Mesendoderm (in vitro differentiated cells): Measurements from ENCODE around the gene TGM5.

Source experiments
- DNase-seq: peaks from one replicate; pipeline ENCODE4 v3.0.0; 2013
- H2AK5ac ChIP-seq: 2 replicates; pipeline ENCODE4 v1.6.1; 2013; ENCODE audit warnings: low read length, inconsistent platforms
- H2BK120ac ChIP-seq: 2 replicates; pipeline ENCODE4 v1.6.1; 2013; ENCODE audit warnings: low read depth, mild to moderate bottlenecking, low read length, moderate library complexity, mixed read lengths
- H2BK15ac ChIP-seq: replicated peaks from 2 replicates; pipeline ENCODE4 v1.6.1; 2013; ENCODE audit warnings: low read depth, mild to moderate bottlenecking, moderate library complexity
- H2BK5ac ChIP-seq: 2 replicates; pipeline ENCODE4 v1.6.1; 2013; ENCODE audit warnings: low read length, inconsistent platforms
- H3K18ac ChIP-seq: 2 replicates; pipeline ENCODE4 v1.6.1; 2013; ENCODE audit warnings: mild to moderate bottlenecking, low read length, mixed read lengths
- H3K23ac ChIP-seq: one replicate; pipeline ENCODE4 v1.6.1; 2013; ENCODE audit warnings: low read length
- H3K27ac ChIP-seq: 2 replicates; pipeline ENCODE4 v1.5.1; 2013; ENCODE audit warnings: low read depth, mild to moderate bottlenecking, inconsistent platforms, low read length, moderate library complexity
- H3K27me3 ChIP-seq: 2 replicates; pipeline ENCODE4 v1.6.1; 2013; ENCODE audit warnings: low read length, control low read depth, mild to moderate bottlenecking, inconsistent platforms; ENCODE audit not compliant: insufficient read depth, poor library complexity
- H3K36me3 ChIP-seq: 2 replicates; pipeline ENCODE4 v1.6.1; 2013; ENCODE audit warnings: low read length, inconsistent platforms; ENCODE audit not compliant: control insufficient read depth, insufficient read depth
- H3K4ac ChIP-seq: one replicate; pipeline ENCODE4 v1.6.1; 2013; ENCODE audit warnings: low read depth, mild to moderate bottlenecking, low read length, moderate library complexity
- H3K4me1 ChIP-seq: 2 replicates; pipeline ENCODE4 v1.6.1; 2013; ENCODE audit warnings: low read depth, low read length, inconsistent platforms; ENCODE audit not compliant: control insufficient read depth
- H3K4me2 ChIP-seq: 2 replicates; pipeline ENCODE4 v1.6.1; 2013; ENCODE audit warnings: low read length
- H3K4me3 ChIP-seq: 2 replicates; pipeline ENCODE4 v1.5.1; 2013; ENCODE audit warnings: mild to moderate bottlenecking, low read length
- H3K56ac ChIP-seq: one replicate; pipeline ENCODE4 v1.6.1; 2013; ENCODE audit warnings: low read length
- H3K79me1 ChIP-seq: 2 replicates; pipeline ENCODE4 v1.6.1; 2013; ENCODE audit warnings: low read length, inconsistent platforms
- H3K79me2 ChIP-seq: 2 replicates; pipeline ENCODE4 v1.6.1; 2013; ENCODE audit warnings: mild to moderate bottlenecking, low read length; ENCODE audit not compliant: control insufficient read depth, insufficient read depth
- H3K9ac ChIP-seq: 2 replicates; pipeline ENCODE4 v1.6.1; 2013; ENCODE audit warnings: low read length, inconsistent platforms
- H4K5ac ChIP-seq: one replicate; pipeline ENCODE4 v1.6.1; 2013; ENCODE audit warnings: low read length
- H4K8ac ChIP-seq: one replicate; pipeline ENCODE4 v1.6.1; 2013; ENCODE audit warnings: low read depth, mild to moderate bottlenecking, control low read depth, low read length, moderate library complexity
- WGBS: extraction: QIAGEN DNeasy Blood & Tissue Kit; methylation state at CpG from one replicate; pipeline ENCODE4 v1.1.7; 2013; ENCODE audit warnings: low lambda C conversion rate, missing lambda C conversion rate; ENCODE audit not compliant: insufficient coverage; ENCODE audit errors: extremely low coverage; 5-methylcytosine and 5-hydroxymethylcytosine counted together

Gene TGM5

DNA sequence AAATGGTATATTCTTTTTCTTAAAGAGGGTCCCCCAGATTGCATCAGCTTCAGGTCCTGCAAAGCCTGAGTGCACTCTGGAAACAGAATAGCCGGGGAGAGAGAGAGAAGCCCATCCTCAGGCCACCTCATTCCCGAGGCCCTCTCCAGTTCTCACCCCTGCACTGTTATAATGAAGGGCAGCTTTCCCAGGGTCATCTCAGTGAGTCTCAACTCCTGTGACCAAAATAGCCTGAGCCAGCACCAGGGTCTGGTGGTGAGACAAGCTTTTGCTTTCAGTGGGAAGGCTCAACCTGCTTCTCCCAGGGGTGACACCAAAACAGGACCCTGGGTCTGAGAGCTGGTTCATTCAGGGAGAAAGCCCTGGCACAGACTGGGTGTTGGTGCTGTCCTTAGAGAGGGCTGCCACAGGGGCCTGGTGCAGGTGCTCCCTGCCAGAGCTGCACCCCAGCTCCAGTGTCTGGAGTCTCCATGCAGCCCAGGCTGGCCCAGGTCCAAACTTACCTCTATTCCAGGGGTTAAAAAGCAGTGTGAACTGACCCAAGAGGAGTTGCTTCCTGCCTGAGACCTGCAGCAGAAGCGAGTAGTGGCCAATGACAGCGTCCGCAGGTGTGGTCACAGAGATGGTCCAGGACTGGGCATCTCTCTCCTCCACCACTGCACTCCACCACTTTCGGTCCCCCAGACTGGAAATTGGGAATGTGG lies 52.0 kb downstream of the TGM5 start:
- H4K8ac ChIP-seq, result no peak overlapping the region
- H3K79me1 ChIP-seq, result no peaks in the 10 kb centered on the region
- WGBS, result no CpG with 5 or more reads among the region's 6 CpGs
- H2BK5ac ChIP-seq, result no peak overlapping the region
- no peak overlapping the region for H3K4me3 ChIP-seq
- H3K9ac ChIP-seq, result no peak overlapping the region
- H3K27me3 ChIP-seq, result no peaks in the 10 kb centered on the region
- no peak overlapping the region for H3K4ac ChIP-seq
- no peak overlapping the region for H3K27ac ChIP-seq
- H3K4me1 ChIP-seq, result peaks cover 2% of the 10 kb centered on the region
- H3K36me3 ChIP-seq, result no peaks in the 10 kb centered on the region
- no peak overlapping the region for H2BK120ac ChIP-seq
- no peaks in the 10 kb centered on the region for H3K79me2 ChIP-seq
- no peak overlapping the region for H3K18ac ChIP-seq
- H3K56ac ChIP-seq, result no peak overlapping the region
- no peak for DNase-seq
- no peak overlapping the region for H2AK5ac ChIP-seq
- no peak overlapping the region for H2BK15ac ChIP-seq
- H3K23ac ChIP-seq, result no peak overlapping the region
- no peak overlapping the region for H4K5ac ChIP-seq
- no peak overlapping the region for H3K4me2 ChIP-seq

DNA sequence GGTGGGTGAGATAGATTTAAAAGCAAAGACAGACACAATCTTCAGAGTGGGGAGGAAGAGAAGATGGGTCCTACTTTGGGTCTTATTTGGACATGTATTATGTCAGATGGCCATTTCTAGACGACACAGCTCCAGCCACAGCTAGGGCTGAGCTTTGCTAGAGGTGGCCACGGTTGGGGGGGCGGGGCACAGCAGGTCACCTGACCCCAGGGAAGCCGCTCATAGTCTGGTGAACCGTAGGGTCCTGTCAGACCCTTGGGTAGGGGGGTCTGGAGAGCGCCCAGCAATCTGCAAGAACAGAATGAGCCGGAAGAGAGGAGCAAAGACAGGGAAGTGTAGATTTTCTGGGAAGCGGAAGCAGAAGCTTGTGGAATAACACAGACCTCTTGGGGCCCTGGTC lies 52.6 kb downstream of the TGM5 start:
- Histone ChIP-seq H3K79me2 (no peaks in the 10 kb centered on the region), H3K56ac (no peak overlapping the region), H4K5ac (no peak overlapping the region), H3K27me3 (no peaks in the 10 kb centered on the region), H3K4me1 (peaks cover 2% of the 10 kb centered on the region), H2BK15ac (no peak overlapping the region), H3K18ac (no peak overlapping the region), H2BK120ac (no peak overlapping the region), H3K4me2 (no peak overlapping the region), H2AK5ac (no peak overlapping the region), H3K4ac (no peak overlapping the region), H3K36me3 (no peaks in the 10 kb centered on the region), H3K4me3 (no peak overlapping the region), H3K9ac (no peak overlapping the region), H2BK5ac (no peak overlapping the region), H3K79me1 (no peaks in the 10 kb centered on the region), H3K27ac (no peak overlapping the region), H3K23ac (no peak overlapping the region), H4K8ac (no peak overlapping the region)
- DNase-seq, result no peak
- no CpG with 5 or more reads among the region's 8 CpGs for WGBS

DNA sequence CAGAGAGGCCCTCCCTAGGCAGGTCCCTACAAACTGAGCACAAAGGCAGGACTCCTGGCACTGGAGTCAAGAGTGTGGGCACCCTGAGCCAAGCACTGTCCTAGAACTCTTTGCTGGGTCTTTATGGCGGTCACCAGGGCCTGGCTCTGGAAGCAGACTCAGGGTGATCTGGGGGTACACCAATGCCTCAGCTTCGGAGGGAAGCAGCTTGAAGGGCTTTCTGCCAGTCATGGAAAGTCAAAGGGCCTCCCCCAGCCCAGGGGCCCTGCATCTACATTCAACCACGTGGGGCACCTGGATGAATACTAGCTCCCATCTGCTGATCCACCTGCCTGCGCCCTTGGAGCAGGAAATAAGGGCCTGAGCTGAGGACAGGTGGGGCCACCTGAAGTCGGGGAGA lies 53.3 kb downstream of the TGM5 start:
- no peak for DNase-seq
- H3K4me2 ChIP-seq, result no peak overlapping the region
- no peaks in the 10 kb centered on the region for H3K79me1 ChIP-seq
- H3K9ac ChIP-seq, result no peak overlapping the region
- H3K23ac ChIP-seq, result no peak overlapping the region
- H4K5ac ChIP-seq, result no peak overlapping the region
- H2BK120ac ChIP-seq, result no peak overlapping the region
- no peak overlapping the region for H3K18ac ChIP-seq
- no peak overlapping the region for H2BK15ac ChIP-seq
- no peaks in the 10 kb centered on the region for H3K27me3 ChIP-seq
- no peak overlapping the region for H4K8ac ChIP-seq
- H3K79me2 ChIP-seq, result no peaks in the 10 kb centered on the region
- no peak overlapping the region for H2BK5ac ChIP-seq
- no peak overlapping the region for H3K56ac ChIP-seq
- WGBS, result no CpG with 5 or more reads among the region's 5 CpGs
- H3K27ac ChIP-seq, result no peak overlapping the region
- H3K4me1 ChIP-seq, result no peaks in the 10 kb centered on the region
- no peak overlapping the region for H2AK5ac ChIP-seq
- H3K4me3 ChIP-seq, result no peak overlapping the region
- H3K4ac ChIP-seq, result no peak overlapping the region
- H3K36me3 ChIP-seq, result no peaks in the 10 kb centered on the region

DNA sequence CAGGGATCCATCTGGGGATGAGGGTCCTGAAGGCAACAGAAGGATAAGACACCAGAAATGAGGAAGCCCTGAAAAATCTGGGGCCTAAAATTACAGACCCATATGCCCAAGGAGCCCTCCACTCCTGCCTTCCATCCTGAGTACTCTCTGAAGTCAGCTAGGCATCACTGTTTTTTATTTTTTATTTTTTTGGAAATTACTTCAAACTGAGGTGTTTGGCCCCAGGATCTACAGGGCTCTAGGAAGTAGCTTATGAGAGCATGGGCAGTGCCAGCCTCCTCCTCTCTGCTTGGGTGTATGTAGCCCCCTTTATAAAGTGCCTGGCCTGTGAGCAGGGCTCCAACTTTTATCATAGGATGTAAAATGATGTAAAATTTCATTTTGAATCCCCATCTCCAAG lies 53.8 kb downstream of the TGM5 start:
- no peak overlapping the region for H2BK120ac ChIP-seq
- H2BK5ac ChIP-seq, result no peak overlapping the region
- H3K23ac ChIP-seq, result no peak overlapping the region
- no peak overlapping the region for H3K18ac ChIP-seq
- H3K56ac ChIP-seq, result no peak overlapping the region
- H3K4me2 ChIP-seq, result no peak overlapping the region
- no peak overlapping the region for H4K8ac ChIP-seq
- H3K79me2 ChIP-seq, result no peaks in the 10 kb centered on the region
- H3K27me3 ChIP-seq, result no peaks in the 10 kb centered on the region
- no peak overlapping the region for H3K4me3 ChIP-seq
- no peak overlapping the region for H2AK5ac ChIP-seq
- H3K79me1 ChIP-seq, result no peaks in the 10 kb centered on the region
- H4K5ac ChIP-seq, result no peak overlapping the region
- no peak overlapping the region for H3K9ac ChIP-seq
- no peaks in the 10 kb centered on the region for H3K36me3 ChIP-seq
- no peaks in the 10 kb centered on the region for H3K4me1 ChIP-seq
- DNase-seq, result no peak
- H3K4ac ChIP-seq, result no peak overlapping the region
- no peak overlapping the region for H3K27ac ChIP-seq
- no peak overlapping the region for H2BK15ac ChIP-seq

DNA sequence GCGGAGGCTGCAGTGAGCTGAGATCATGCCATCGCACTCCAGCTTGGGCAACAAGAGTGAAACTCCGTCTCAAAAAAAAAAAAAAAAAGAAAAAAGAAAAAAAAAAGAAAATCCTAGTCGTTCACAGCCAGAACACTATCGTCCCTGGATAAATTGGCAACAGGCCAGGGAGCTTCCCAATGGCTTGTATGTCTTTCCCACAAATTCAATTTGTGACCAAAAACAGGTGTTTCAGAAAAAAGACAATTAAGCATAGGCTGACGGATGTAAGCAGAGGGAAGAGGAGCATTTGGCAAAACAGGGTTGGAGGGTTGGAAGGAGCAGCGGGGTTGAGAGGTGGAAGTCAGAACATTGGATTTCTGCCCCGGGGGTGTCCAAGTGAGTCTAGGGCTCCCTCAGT lies 54.4 kb downstream of the TGM5 start:
- no CpG with 5 or more reads among the region's 8 CpGs for WGBS
- Histone ChIP-seq H3K4ac (no peak overlapping the region), H3K36me3 (no peaks in the 10 kb centered on the region), H4K8ac (no peak overlapping the region), H3K9ac (no peak overlapping the region), H3K18ac (no peak overlapping the region), H3K27ac (no peak overlapping the region), H2AK5ac (no peak overlapping the region), H2BK120ac (no peak overlapping the region), H3K79me1 (no peaks in the 10 kb centered on the region), H2BK15ac (no peak overlapping the region), H3K23ac (no peak overlapping the region), H4K5ac (no peak overlapping the region), H2BK5ac (no peak overlapping the region), H3K56ac (no peak overlapping the region), H3K27me3 (no peaks in the 10 kb centered on the region), H3K4me1 (no peaks in the 10 kb centered on the region), H3K79me2 (no peaks in the 10 kb centered on the region), H3K4me3 (no peak overlapping the region), H3K4me2 (no peak overlapping the region)
- DNase-seq, result no peak

DNA sequence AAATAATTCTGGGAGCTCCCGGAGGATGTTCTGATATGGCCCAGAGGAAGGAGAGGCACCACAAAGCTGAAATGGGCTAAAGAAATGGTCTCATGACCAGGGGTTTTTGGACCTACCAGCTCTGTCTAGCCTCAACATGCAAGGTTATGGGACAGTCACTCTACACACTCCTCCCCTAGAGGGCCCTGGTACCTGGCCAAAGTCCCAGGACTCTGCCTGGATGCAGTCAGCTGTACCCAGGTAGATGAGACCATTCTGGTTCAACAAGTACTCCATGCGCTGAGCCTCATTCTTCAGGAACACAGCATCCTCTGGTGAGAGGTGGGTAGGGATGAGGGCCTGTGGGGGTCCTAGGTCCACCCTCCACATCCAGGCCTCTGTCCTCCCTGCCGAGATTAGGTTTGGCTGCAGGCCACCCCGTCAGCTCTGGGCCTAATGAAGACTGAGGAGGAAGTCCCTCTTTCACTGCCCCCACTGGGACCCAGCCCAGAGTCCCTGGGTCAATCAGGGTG lies 55.4 kb downstream of the TGM5 start:
- H3K9ac ChIP-seq, result no peak overlapping the region
- H4K5ac ChIP-seq, result no peak overlapping the region
- no peak overlapping the region for H2BK5ac ChIP-seq
- no peak overlapping the region for H3K56ac ChIP-seq
- H3K79me1 ChIP-seq, result no peaks in the 10 kb centered on the region
- no peak overlapping the region for H3K27ac ChIP-seq
- no peak overlapping the region for H3K4me2 ChIP-seq
- H3K23ac ChIP-seq, result no peak overlapping the region
- no peak overlapping the region for H3K18ac ChIP-seq
- no peaks in the 10 kb centered on the region for H3K79me2 ChIP-seq
- H2BK15ac ChIP-seq, result no peak overlapping the region
- no peak overlapping the region for H2BK120ac ChIP-seq
- no CpG with 5 or more reads among the region's 4 CpGs for WGBS
- H3K4me1 ChIP-seq, result no peaks in the 10 kb centered on the region
- H4K8ac ChIP-seq, result no peak overlapping the region
- no peaks in the 10 kb centered on the region for H3K27me3 ChIP-seq
- H2AK5ac ChIP-seq, result no peak overlapping the region
- no peak for DNase-seq
- H3K4me3 ChIP-seq, result no peak overlapping the region
- no peaks in the 10 kb centered on the region for H3K36me3 ChIP-seq
- no peak overlapping the region for H3K4ac ChIP-seq
